H9 (cell line): ENCODE data around the gene ADRA2A. TPM values are rescaled to one million over a fixed set of nuclear protein-coding genes. Genes with fewer than 3 reads are reported as not detected.

Experiments
- DNase-seq: peaks from one replicate; pipeline ENCODE4 v3.0.0-alpha.2; 2017
- H2AFZ ChIP-seq: one replicate; pipeline ENCODE4 v1.6.1; 2013; ENCODE audit warnings: mild to moderate bottlenecking, low read length, control low read depth, moderate library complexity
- H2AK5ac ChIP-seq: 2 replicates; pipeline ENCODE4 v1.6.1; 2013; ENCODE audit warnings: low read length, control low read depth, mixed read lengths; ENCODE audit not compliant: insufficient read length
- H2BK120ac ChIP-seq: one replicate; pipeline ENCODE4 v1.6.1; 2013; ENCODE audit warnings: low read depth, mild to moderate bottlenecking, low read length, control low read depth, inconsistent platforms; ENCODE audit not compliant: poor library complexity, severe bottlenecking
- H2BK12ac ChIP-seq: 2 replicates; pipeline ENCODE4 v1.6.1; 2013; ENCODE audit warnings: low read length, control low read depth, mixed read lengths, low read depth; ENCODE audit not compliant: insufficient read length
- H2BK15ac ChIP-seq: 2 replicates; pipeline ENCODE4 v1.6.1; 2013; ENCODE audit warnings: low read depth, low read length, control low read depth
- H2BK20ac ChIP-seq: one replicate; pipeline ENCODE4 v1.6.1; 2013; ENCODE audit warnings: low read depth, mild to moderate bottlenecking, low read length, control low read depth, inconsistent platforms; ENCODE audit not compliant: poor library complexity, severe bottlenecking
- H2BK5ac ChIP-seq: 2 replicates; pipeline ENCODE4 v1.6.1; 2013; ENCODE audit warnings: low read length, control low read depth, mixed read lengths; ENCODE audit not compliant: insufficient read length
- H3K14ac ChIP-seq: 2 replicates; pipeline ENCODE4 v1.6.1; 2013; ENCODE audit warnings: low read length, control low read depth; ENCODE audit not compliant: insufficient read depth
- H3K18ac ChIP-seq: 2 replicates; pipeline ENCODE4 v1.6.1; 2013; ENCODE audit warnings: low read depth, mild to moderate bottlenecking, mixed read lengths, low read length, control low read depth; ENCODE audit not compliant: insufficient read length
- H3K23ac ChIP-seq: 2 replicates; pipeline ENCODE4 v1.6.1; 2013; ENCODE audit warnings: low read length, control low read depth, mixed read lengths, low read depth; ENCODE audit not compliant: insufficient read length
- H3K23me2 ChIP-seq: 2 replicates; pipeline ENCODE4 v1.6.1; 2013; ENCODE audit warnings: low read depth, mild to moderate bottlenecking, mixed read lengths, low read length, control low read depth; ENCODE audit not compliant: insufficient read length, poor library complexity, severe bottlenecking
- H3K27ac ChIP-seq: 2 replicates; pipeline ENCODE4 v1.5.1; 2013; ENCODE audit warnings: low read length, control low read depth, mixed read lengths, low read depth; ENCODE audit not compliant: insufficient read length
- H3K27me3 ChIP-seq: 2 replicates; pipeline ENCODE4 v1.6.1; 2013; ENCODE audit warnings: low read length, control low read depth, inconsistent platforms; ENCODE audit not compliant: insufficient read depth
- H3K4ac ChIP-seq: 2 replicates; pipeline ENCODE4 v1.6.1; 2013; ENCODE audit warnings: low read depth, mild to moderate bottlenecking, control low read depth, inconsistent platforms, low read length, moderate library complexity
- H3K4me1 ChIP-seq: 2 replicates; pipeline ENCODE4 v1.6.1; 2013; ENCODE audit warnings: low read length, control low read depth, inconsistent platforms; ENCODE audit not compliant: insufficient read depth
- H3K4me2 ChIP-seq: 2 replicates; pipeline ENCODE4 v1.6.1; 2013; ENCODE audit warnings: low read length, control low read depth, mixed read lengths; ENCODE audit not compliant: insufficient read length, insufficient read depth
- H3K56ac ChIP-seq: 2 replicates; pipeline ENCODE4 v1.6.1; 2013; ENCODE audit warnings: low read depth, mild to moderate bottlenecking, mixed read lengths, low read length, control low read depth; ENCODE audit not compliant: insufficient read length
- H3K79me1 ChIP-seq: 2 replicates; pipeline ENCODE4 v1.6.1; 2013; ENCODE audit warnings: low read depth, mild to moderate bottlenecking, moderate library complexity, low read length, control low read depth, inconsistent platforms; ENCODE audit not compliant: insufficient read depth, poor library complexity, severe bottlenecking
- H3K79me2 ChIP-seq: 2 replicates; pipeline ENCODE4 v1.6.1; 2013; ENCODE audit warnings: low read length, control low read depth, inconsistent platforms; ENCODE audit not compliant: insufficient read depth
- H3K9ac ChIP-seq: 2 replicates; pipeline ENCODE4 v1.6.1; 2013; ENCODE audit warnings: low read length, control low read depth, mixed read lengths; ENCODE audit not compliant: insufficient read length; ENCODE audit errors: extremely low read depth
- H3K9me3 ChIP-seq: one replicate; pipeline ENCODE4 v1.6.1; 2013; ENCODE audit warnings: low read depth, low read length, inconsistent platforms; ENCODE audit not compliant: control insufficient read depth
- H3T11ph ChIP-seq: one replicate; pipeline ENCODE4 v1.6.1; 2013; ENCODE audit warnings: mild to moderate bottlenecking, low read length, control low read depth, inconsistent platforms
- H4K20me1 ChIP-seq: one replicate; pipeline ENCODE4 v1.6.1; 2013; ENCODE audit not compliant: control insufficient read depth, insufficient read length, insufficient read depth
- H4K5ac ChIP-seq: 2 replicates; pipeline ENCODE4 v1.6.1; 2013; ENCODE audit warnings: low read depth, mild to moderate bottlenecking, mixed read lengths, low read length, control low read depth; ENCODE audit not compliant: insufficient read length
- H4K8ac ChIP-seq: replicated peaks from 2 replicates; pipeline ENCODE4 v1.6.1; 2013; ENCODE audit warnings: low read length, control low read depth, mixed read lengths, low read depth; ENCODE audit not compliant: insufficient read length
- H4K91ac ChIP-seq: 2 replicates; pipeline ENCODE4 v1.6.1; 2013; ENCODE audit warnings: low read depth, mild to moderate bottlenecking, moderate library complexity, mixed read lengths, low read length, control low read depth; ENCODE audit not compliant: insufficient read length
- H3K27ac Mint-ChIP-seq, 3 experiments: 2 replicates in 2 of 3; 3 replicates in 1 of 3; pipeline ENCODE4 v1.8.0; 2020 to 2021; ENCODE audit warnings: mixed read lengths in 3 of 3, mild to moderate bottlenecking in 1 of 3, moderate library complexity in 1 of 3
- H3K27me3 Mint-ChIP-seq: 2 replicates; pipeline ENCODE4 v1.8.0; 2021; ENCODE audit warnings: low read depth, mild to moderate bottlenecking, moderate library complexity, mixed read lengths
- H3K36me3 Mint-ChIP-seq, 3 experiments: 2 replicates in 2 of 3; 3 replicates in 1 of 3; pipeline ENCODE4 v1.8.0; 2020 to 2021; ENCODE audit warnings: low read depth in 3 of 3, mixed read lengths in 3 of 3; ENCODE audit not compliant: insufficient read depth in 1 of 3
- H3K4me1 Mint-ChIP-seq, 2 experiments: 2 replicates each; pipeline ENCODE4 v1.8.0; 2020; ENCODE audit warnings: mixed read lengths in 2 of 2
- H3K4me3 Mint-ChIP-seq, 2 experiments: 2 replicates in 1 of 2; 3 replicates in 1 of 2; pipeline ENCODE4 v1.8.0; 2020 to 2021; ENCODE audit warnings: mild to moderate bottlenecking in 2 of 2, mixed read lengths in 2 of 2, moderate library complexity in 1 of 2
- H3K9me3 Mint-ChIP-seq, 2 experiments: 2 replicates in 1 of 2; 3 replicates in 1 of 2; pipeline ENCODE4 v1.8.0; 2020; ENCODE audit warnings: mild to moderate bottlenecking in 2 of 2, mixed read lengths in 2 of 2, moderate library complexity in 1 of 2
- WGBS: extraction: QIAGEN DNeasy Blood & Tissue Kit; methylation state at CpG from one replicate; pipeline ENCODE4 v1.1.7; 2013; ENCODE audit warnings: missing lambda C conversion rate, low lambda C conversion rate, mixed read lengths; ENCODE audit not compliant: insufficient read length; ENCODE audit errors: extremely low coverage; 5-methylcytosine and 5-hydroxymethylcytosine counted together
- total RNA-seq: library from RNA; stranded (reverse); gene quantifications from 2 replicates; pipeline ENCODE4 v1.2.1, GENCODE V29; 2021
- TF ChIP-seq, protein P1 (sequence below): fragments of 200-600 bp; sonication (generic); conservative IDR thresholded peaks from 3 replicates; pipeline ENCODE4 v1.8.0; 2021; ENCODE audit warnings: antibody characterized with exemption, mild to moderate bottlenecking

The ADRA2A gene
- total RNA-seq, 1 experiment from 2014 or later, result 1.4 TPM

DNA sequence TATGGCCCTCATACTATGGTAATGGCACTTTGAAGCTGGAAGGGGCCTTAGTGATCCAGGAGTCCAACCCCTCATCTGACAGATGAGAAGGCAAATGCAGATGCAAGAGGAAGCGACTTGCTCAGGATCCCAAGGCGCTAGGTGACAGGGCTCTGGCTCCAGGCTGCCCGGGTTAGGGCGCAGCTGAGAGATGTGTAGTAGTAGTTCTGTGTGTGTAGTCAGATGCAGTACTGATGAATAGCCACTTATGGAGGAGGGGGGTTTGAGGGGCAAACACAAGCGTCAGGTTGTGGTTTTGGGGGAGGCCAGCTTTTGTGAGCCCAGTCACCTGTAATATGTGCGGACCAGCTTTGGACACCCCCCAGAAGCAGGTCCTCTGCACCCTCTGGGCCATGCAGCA lies 4.8 kb downstream of the ADRA2A start:
- H4K5ac ChIP-seq, result no peak overlapping the region
- H3K14ac ChIP-seq, result no peak overlapping the region
- H3K56ac ChIP-seq, result no peak overlapping the region
- H2BK15ac ChIP-seq, result no peak overlapping the region
- Mint-ChIP-seq H3K27ac (no peak overlapping the region), H3K4me1 (peaks cover 18 to 23% of the 10 kb centered on the region in 2 experiments), H3K27me3 (peaks cover 56% of the 10 kb centered on the region), H3K4me3 (no peak overlapping the region), H3K36me3 (peaks cover 0 to 8% (median 4%) of the 10 kb centered on the region in 3 experiments; a peak in 2 of 7 replicates), H3K9me3 (peaks cover 4% of the 10 kb centered on the region in 2 experiments)
- no peak overlapping the region for H4K8ac ChIP-seq
- H3K79me1 ChIP-seq, result no peaks in the 10 kb centered on the region
- H3K4me1 ChIP-seq, result peaks cover 4% of the 10 kb centered on the region; the same call in 1 of the 2 replicates
- H2BK12ac ChIP-seq, result no peak overlapping the region
- H3K79me2 ChIP-seq, result no peaks in the 10 kb centered on the region
- H3K27ac ChIP-seq, result no peak overlapping the region
- H3K18ac ChIP-seq, result no peak overlapping the region
- no peak overlapping the region for H2AK5ac ChIP-seq
- no peaks in the 10 kb centered on the region for H3K23me2 ChIP-seq
- no peak for DNase-seq
- TF ChIP-seq, protein P1, sequence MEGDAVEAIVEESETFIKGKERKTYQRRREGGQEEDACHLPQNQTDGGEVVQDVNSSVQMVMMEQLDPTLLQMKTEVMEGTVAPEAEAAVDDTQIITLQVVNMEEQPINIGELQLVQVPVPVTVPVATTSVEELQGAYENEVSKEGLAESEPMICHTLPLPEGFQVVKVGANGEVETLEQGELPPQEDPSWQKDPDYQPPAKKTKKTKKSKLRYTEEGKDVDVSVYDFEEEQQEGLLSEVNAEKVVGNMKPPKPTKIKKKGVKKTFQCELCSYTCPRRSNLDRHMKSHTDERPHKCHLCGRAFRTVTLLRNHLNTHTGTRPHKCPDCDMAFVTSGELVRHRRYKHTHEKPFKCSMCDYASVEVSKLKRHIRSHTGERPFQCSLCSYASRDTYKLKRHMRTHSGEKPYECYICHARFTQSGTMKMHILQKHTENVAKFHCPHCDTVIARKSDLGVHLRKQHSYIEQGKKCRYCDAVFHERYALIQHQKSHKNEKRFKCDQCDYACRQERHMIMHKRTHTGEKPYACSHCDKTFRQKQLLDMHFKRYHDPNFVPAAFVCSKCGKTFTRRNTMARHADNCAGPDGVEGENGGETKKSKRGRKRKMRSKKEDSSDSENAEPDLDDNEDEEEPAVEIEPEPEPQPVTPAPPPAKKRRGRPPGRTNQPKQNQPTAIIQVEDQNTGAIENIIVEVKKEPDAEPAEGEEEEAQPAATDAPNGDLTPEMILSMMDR, result no peak
- no peak overlapping the region for H4K91ac ChIP-seq
- H3K9ac ChIP-seq, result no peak overlapping the region
- no peak overlapping the region for H3T11ph ChIP-seq
- H2BK5ac ChIP-seq, result no peak overlapping the region
- H2BK120ac ChIP-seq, result no peak overlapping the region
- WGBS, result no CpG with 5 or more reads among the region's 6 CpGs
- no peaks in the 10 kb centered on the region for H4K20me1 ChIP-seq
- no peak overlapping the region for H3K4me2 ChIP-seq
- no peak overlapping the region for H3K23ac ChIP-seq
- peaks cover 28% of the 10 kb centered on the region; the same call in 1 of the 2 replicates for H3K27me3 ChIP-seq
- no peaks in the 10 kb centered on the region for H3K9me3 ChIP-seq
- no peak overlapping the region for H2BK20ac ChIP-seq
- H3K4ac ChIP-seq, result no peak overlapping the region
- no peak overlapping the region for H2AFZ ChIP-seq
